ENCODE data around the gene AFF3.
"Not testable (repeated sequence)": the region's sequence is repeated elsewhere in the genome, so short reads cannot be mapped to it uniquely, and the experiment has no call there.

The AFF3 gene

DNA sequence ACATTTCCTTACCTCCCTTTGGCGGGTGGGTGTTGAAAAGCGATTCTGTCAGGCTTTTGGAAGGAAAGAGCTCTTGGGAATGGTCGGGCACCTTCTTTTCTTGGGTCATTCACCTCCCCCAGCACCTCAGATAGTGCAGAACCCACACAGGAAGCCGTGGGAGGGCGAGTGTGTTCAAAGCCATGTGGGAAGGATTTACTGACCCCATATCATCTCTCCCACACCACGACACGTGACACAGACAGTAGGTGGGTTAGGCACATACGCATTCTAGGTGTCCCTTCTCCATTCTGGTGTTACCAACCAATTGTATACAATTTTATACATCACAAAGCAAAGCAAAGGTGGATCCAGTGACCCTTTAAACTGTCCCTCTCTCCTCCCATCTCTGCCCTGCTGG lies 388.9 kb downstream of the AFF3 start:
- no peak for DNase-seq (ENCODE audit: low read depth in 2 of 2)

DNA sequence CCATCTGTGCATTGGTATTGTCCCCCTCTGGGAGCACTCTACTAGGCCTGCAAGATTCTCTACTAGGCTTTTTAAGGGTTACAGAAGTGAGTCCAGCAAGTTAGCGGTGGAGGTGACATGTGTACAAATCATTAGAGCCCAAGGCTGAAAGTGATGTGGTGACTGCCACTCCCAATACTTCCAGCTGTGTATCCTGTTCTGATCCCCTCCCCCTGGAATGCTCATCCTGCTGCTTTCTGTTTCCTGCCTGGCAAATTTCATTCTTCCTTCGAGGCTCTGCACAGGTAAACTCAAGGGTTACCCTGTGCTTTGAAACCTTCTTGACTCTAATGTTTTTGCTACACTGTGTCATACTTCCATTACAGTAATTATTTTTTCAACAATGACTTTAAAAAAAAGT lies 394.0 kb downstream of the AFF3 start:
- no peak for DNase-seq (ENCODE audit: low read depth in 2 of 2)

DNA sequence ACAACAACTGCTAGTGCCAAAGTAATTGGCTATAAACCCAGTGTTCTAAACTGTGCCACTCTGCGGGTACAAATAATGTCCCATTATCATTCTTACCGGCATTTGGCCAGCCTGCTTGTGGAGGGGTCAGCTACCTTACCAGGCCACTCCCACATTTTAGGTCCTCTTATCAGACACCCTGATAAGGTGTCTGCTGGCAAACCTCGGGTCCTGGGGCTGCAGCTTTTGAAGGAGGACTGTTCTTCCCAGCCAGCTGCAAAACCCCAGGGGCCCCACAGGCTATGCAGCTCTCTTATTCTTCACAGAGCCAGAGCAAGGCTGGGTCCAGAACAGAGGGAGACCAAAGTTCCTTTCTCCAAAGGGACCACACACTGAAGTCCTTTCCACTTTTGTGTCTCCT lies 394.5 kb downstream of the AFF3 start:
- no peak for DNase-seq (ENCODE audit: low read depth in 2 of 2)

GRCh38 chr2:99743146-99743545 lies 399.2 kb downstream of the AFF3 start:
- no peak for DNase-seq (ENCODE audit: low read depth in 2 of 2)

DNA sequence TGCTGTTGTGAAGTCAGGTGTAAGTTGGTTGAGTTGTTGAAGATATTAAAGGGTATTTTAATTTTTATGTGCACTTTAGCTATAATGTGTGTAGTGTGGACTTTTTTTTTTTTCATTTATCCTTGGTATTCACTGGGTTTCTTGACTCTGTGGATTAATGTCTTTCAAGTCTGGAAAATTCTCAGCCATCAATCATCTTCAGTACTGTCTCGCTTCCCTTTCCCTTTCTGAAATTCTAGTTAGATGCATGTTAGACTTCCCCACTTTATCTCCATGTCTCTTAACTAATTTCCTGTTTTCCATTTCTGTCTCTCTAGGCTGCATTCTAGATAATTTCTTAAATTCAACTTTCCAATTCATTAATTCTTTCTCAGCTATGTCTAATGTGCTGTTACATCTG lies 404.9 kb downstream of the AFF3 start:
- DNase-seq (ENCODE audit: low read depth in 2 of 2) = no peak

DNA sequence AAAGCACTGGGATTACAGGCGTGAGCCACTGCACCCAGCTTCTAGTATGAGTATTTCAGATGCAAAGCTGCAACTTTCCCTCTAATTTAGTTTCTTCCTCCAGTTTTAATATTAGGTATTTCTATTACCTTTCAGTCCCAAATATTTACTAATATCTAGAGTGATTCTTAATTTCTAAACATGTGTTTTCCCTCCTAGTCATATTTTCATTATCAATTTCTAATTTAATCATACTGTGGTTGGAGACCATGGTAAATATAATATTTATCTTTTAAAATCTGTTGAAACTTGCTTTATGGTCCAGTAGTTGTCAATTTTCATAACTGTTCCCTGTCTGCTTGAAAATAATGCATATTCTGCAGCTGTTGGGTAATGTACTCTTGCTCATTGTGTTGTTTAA lies 406.6 kb downstream of the AFF3 start:
- DNase-seq (ENCODE audit: low read depth in 2 of 2) = no peak

DNA sequence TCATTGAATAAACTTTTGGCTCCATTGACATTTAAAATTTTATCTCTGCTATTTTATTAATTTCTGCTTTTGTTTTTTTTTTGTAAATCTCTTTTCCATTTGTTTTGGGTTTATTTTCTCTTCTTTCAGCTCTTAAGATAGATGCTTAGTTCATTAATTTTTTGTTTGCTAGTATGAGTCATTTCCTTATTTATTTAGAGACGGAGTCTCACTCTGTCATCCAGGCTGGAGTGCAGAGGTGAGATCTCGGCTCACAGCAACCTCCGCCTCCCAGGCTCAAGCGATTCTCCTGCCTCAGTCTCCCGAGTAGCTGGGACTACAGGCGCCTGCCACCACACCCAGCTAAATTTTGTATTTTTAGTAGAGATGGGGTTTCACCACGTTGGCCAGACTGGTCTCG lies 407.1 kb downstream of the AFF3 start:
- not testable (repeated sequence) for DNase-seq (ENCODE audit: low read depth in 2 of 2)

DNA sequence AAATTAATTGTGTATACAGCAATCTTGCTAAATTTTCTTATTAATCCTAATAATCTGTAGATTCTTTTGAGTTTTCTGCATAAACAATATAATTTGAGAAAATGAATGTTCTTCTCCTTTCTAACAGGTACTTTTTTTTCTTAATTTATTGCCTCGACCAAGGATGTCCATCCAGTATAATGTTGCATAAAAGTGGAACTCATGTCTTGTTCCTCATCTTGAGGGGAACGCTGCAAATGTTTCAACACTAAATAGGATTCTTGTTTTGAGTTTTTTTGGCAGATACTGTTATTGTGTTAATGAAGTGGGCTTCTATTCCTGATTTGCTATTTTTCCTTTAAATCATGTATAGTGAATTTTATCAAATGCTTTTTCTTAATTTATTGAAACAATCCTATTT lies 408.2 kb downstream of the AFF3 start:
- no peak for DNase-seq (ENCODE audit: low read depth in 2 of 2)

DNA sequence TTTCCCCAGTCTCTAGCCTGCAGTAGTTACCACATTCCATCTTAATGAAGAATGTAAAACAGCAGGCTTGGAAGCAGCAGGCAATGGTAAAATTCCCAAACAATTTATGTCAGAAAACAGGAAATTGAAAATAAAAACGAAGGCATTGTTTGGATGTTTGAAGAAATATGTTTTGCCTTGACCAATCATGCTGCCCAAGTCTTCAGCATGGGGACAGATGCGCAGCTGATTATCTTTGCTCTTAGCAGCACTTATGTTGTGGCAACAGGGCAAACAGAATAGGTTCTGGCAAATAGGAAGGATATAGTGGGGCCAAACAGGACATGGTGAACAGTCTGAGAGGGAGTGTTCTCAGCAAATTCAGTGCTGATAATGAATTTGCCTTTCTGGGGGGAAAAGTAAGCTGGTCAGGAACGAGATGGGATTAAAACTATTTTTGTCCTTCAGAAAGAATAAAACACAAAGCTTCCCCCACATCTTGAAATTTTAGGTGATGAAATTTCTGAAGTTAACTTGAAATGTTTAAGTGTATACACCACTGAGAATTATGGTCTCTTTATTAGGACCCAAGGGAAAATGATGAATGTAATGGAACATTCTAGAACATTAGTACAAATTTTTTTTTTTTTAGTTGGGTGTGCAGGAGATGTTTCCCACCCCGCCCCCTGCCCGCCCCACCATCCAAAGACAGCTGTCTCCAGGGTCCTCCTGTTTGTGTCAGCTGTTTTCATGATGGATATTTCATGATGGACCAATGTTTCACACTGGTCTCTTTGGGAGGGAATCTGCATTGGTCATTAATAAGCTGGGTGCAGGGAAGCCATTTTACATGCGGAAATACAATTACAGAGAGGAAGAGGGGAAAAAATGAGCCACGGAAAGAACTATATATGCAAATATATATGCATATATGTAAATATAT lies 413.0 kb downstream of the AFF3 start:
- no peak for DNase-seq (ENCODE audit: low read depth in 2 of 2)

- no peak for DNase-seq (ENCODE audit: low read depth in 2 of 2)
Measured at GRCh38 chr2:99728166-99728565, 414.2 kb downstream of the AFF3 start.

- DNase-seq (ENCODE audit: low read depth in 2 of 2) = no peak
Measured at GRCh38 chr2:99727199-99727598, 415.2 kb downstream of the AFF3 start.

- DNase-seq (ENCODE audit: low read depth in 2 of 2) = no peak
Measured at GRCh38 chr2:99726691-99727090, 415.7 kb downstream of the AFF3 start.

- DNase-seq (ENCODE audit: low read depth in 2 of 2) = no peak
Measured at GRCh38 chr2:99725820-99726219, 416.6 kb downstream of the AFF3 start.

DNA sequence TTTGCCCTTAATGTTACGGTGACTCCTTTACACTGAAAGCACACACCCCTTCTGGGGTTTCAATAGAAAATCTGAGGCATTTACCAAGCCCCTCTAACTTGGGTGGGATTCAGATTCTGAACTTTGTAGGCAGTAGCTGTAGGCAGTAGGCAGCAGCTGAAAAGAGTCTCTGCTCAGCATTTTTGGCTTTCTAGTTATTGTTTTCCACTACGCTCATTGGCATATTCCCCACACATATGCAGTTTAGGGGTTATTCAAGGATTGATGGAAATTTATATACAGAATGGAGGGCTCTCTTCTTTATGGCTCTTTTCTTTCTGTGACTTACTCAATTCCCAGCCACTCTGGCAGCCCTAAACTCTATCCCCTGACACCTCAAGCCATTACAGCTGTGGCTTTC lies 419.9 kb downstream of the AFF3 start:
- DNase-seq (ENCODE audit: low read depth in 2 of 2) = no peak

- DNase-seq (ENCODE audit: low read depth in 2 of 2) = no peak
Measured at GRCh38 chr2:99719102-99719501, 423.3 kb downstream of the AFF3 start.

- DNase-seq (ENCODE audit: low read depth in 2 of 2) = no peak
Measured at GRCh38 chr2:99715956-99716355, 426.4 kb downstream of the AFF3 start.

GRCh38 chr2:99714349-99714748 lies 428.0 kb downstream of the AFF3 start:
- no peak for DNase-seq (ENCODE audit: low read depth in 2 of 2)

DNA sequence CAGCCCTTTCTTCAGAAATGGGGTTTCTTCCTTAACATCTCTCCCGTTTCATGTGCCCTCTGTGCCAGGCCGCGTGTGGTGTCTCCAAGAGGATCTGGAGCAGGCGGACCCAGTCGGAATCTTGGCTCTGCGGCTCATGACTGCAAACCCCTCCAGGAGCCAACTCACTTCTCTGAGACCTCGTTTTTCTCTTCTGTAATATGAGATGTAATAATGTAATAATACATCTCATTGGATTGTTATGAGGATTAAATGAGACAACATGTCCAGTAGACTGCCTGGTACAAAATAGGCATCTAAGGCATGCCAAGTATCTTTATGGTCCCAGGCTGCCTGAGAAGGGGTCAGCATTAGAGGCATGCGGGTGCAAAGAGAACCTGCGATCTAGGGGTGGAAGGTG lies 431.2 kb downstream of the AFF3 start:
- no peak for DNase-seq (ENCODE audit: low read depth in 2 of 2)

DNA sequence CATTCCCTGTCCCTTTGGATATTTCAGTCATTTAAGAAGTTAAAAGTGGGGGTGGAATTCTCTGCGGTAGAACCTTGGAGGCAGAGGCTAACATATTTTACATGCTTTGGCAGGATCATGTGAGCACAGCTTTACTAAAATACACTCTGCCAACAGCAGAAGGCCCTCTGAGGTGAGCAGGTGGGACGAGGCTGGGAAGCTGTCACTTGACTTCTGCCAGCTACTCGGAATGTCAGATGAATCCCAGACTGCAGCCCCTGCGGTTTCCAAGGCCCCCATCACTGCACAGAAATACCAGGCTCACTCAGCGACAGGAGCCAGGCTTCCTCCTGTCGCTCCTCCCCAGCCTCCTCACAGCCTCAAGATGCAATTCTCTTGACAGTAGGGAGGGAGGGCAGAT lies 431.7 kb downstream of the AFF3 start:
- DNase-seq (ENCODE audit: low read depth in 2 of 2) = no peak

GRCh38 chr2:99709229-99709628 lies 433.2 kb downstream of the AFF3 start:
- DNase-seq (ENCODE audit: low read depth in 2 of 2) = no peak

DNA sequence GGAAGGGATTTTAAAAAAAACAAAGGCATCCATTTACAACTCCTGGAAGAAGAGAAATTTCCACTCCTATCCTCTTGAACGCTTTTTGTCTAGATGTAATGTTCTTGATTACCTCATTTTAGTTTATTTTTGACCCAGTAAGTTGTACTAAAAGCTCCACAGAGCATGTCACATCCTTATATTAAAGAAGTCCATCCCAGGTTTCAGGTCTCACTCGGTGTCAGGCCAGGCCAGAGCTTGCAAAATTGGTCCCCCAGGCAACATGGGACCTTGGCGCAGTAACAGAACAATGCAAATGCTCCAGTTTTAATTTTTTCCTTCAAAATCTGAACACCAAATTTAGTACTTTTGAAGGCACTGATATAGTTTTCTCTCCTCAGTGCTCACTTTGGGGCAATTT lies 434.2 kb downstream of the AFF3 start:
- DNase-seq (ENCODE audit: low read depth in 2 of 2) = no peak

GRCh38 chr2:99707592-99707991 lies 434.8 kb downstream of the AFF3 start:
- no peak for DNase-seq (ENCODE audit: low read depth in 2 of 2)

DNA sequence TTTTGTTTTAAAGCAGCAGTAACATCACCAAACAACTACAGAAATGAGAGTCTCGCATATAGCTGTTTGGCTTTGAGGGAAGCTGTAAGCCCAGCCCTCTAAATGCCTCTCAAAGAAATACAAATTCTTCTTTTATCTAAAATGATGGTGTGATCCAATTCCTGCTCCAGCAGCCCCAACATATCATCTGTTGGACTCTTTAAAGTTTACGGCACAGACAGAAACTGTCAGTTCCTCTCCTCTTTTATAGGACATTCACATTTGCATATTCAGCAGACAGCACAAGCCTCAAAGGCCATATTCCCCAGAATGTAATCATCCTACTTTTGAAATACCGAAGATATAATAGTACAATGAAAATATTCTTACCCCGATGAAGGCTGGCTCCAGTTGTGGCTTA lies 435.7 kb downstream of the AFF3 start:
- DNase-seq (ENCODE audit: low read depth in 2 of 2) = no peak

GRCh38 chr2:99701503-99701902 lies 440.9 kb downstream of the AFF3 start:
- DNase-seq (ENCODE audit: low read depth in 2 of 2) = no peak

All from stimulated activated CD4-positive, alpha-beta T cell treated with anti-CD3 and anti-CD28 coated beads, Interleukin-1b, Interleukin-23, amount 100 ng/mL, for 4 hours (primary cell).